Neural cell (in vitro differentiated cells): ENCODE data around the gene ZFP3. TPM values are rescaled to one million over a fixed set of nuclear protein-coding genes. Genes with fewer than 3 reads are reported as not detected.

Experiments
- H2AFZ ChIP-seq: fragments of 200-600, 300-800 bp; sonication (generic), shearing (Covaris generic); 2 replicates; pipeline ENCODE4 v1.6.0; 2014; ENCODE audit warnings: low read depth, mild to moderate bottlenecking, antibody characterized with exemption, low read length, moderate library complexity
- H3F3A ChIP-seq: fragments of 200-600 bp; shearing (Covaris generic); 2 replicates; pipeline ENCODE4 v1.6.1; 2016; ENCODE audit warnings: mild to moderate bottlenecking, moderate library complexity, mixed read lengths, antibody characterized with exemption, low read length; ENCODE audit not compliant: insufficient read depth, poor library complexity, severe bottlenecking
- H3K27ac ChIP-seq: fragments of 200-600, 300-800 bp; sonication (generic), shearing (Covaris generic); 2 replicates; pipeline ENCODE4 v1.5.1; 2014; ENCODE audit warnings: mild to moderate bottlenecking, low read length, moderate library complexity
- H3K27me3 ChIP-seq: fragments of 300-800, 200-600 bp; sonication (generic), shearing (Covaris generic); 2 replicates; pipeline ENCODE4 v1.6.0; 2014; ENCODE audit warnings: mild to moderate bottlenecking, low read depth, low read length, moderate library complexity; ENCODE audit not compliant: insufficient read depth
- H3K36me3 ChIP-seq: fragments of 300-800, 200-600 bp; sonication (generic), shearing (Covaris generic); 2 replicates; pipeline ENCODE4 v1.5.1; 2014; ENCODE audit warnings: mild to moderate bottlenecking, antibody characterized with exemption, low read length, moderate library complexity; ENCODE audit not compliant: insufficient read depth
- H3K4me2 ChIP-seq: fragments of 300-800, 200-600 bp; sonication (generic), shearing (Covaris generic); 2 replicates; pipeline ENCODE4 v1.6.0; 2014; ENCODE audit warnings: mild to moderate bottlenecking, low read length
- H3K4me3 ChIP-seq: fragments of 300-800, 200-600 bp; sonication (generic), shearing (Covaris generic); 2 replicates; pipeline ENCODE4 v1.5.1; 2014; ENCODE audit warnings: mild to moderate bottlenecking, low read length, moderate library complexity
- H3K79me2 ChIP-seq: fragments of 200-600 bp; shearing (Covaris generic); replicated peaks from 2 replicates; pipeline ENCODE4 v1.6.0; 2014; ENCODE audit warnings: mild to moderate bottlenecking, low read length, moderate library complexity; ENCODE audit not compliant: insufficient read depth
- H3K9ac ChIP-seq: fragments of 300-800, 200-600 bp; sonication (generic), shearing (Covaris generic); 2 replicates; pipeline ENCODE4 v1.6.1; 2016; ENCODE audit warnings: mild to moderate bottlenecking, low read length, mixed read lengths
- H3K9me2 ChIP-seq: fragments of 200-600 bp; shearing (Covaris generic); 2 replicates; pipeline ENCODE4 v1.6.1; 2016; ENCODE audit warnings: mild to moderate bottlenecking, low read length, mixed read lengths; ENCODE audit not compliant: insufficient read depth
- H3K9me3 ChIP-seq: fragments of 200-600, 300-800 bp; sonication (generic), shearing (Covaris generic); 2 replicates; pipeline ENCODE4 v1.6.1; 2016; ENCODE audit warnings: mild to moderate bottlenecking, mixed run types, low read length, moderate library complexity, mixed read lengths
- H4K20me1 ChIP-seq: fragments of 200-600 bp; shearing (Covaris generic); 2 replicates; pipeline ENCODE4 v1.6.1; 2016; ENCODE audit warnings: mild to moderate bottlenecking, mixed run types; ENCODE audit not compliant: insufficient read depth
- CTCF ChIP-seq: fragments of 450-650 bp; IDR thresholded peaks from 2 replicates; pipeline ENCODE4 v1.5.1; 2014; ENCODE audit warnings: antibody characterized with exemption, mild to moderate bottlenecking, moderate library complexity; ENCODE audit not compliant: poor library complexity, severe bottlenecking
- EP300 ChIP-seq: fragments of 450-650 bp; conservative IDR thresholded peaks from 2 replicates; pipeline ENCODE4 v1.6.1; 2014; ENCODE audit warnings: antibody characterized with exemption, mild to moderate bottlenecking, moderate library complexity; ENCODE audit not compliant: poor library complexity, severe bottlenecking
- EZH2 ChIP-seq: fragments of 200-600, 300-800 bp; shearing (Covaris generic), sonication (generic); IDR thresholded peaks from 2 replicates; pipeline ENCODE4 v1.6.1; 2014; ENCODE audit warnings: antibody characterized with exemption, low read length, borderline replicate concordance, mild to moderate bottlenecking; ENCODE audit not compliant: insufficient read depth, poor library complexity, severe bottlenecking
- MXI1 ChIP-seq: fragments of 450-650 bp; conservative IDR thresholded peaks from 2 replicates; pipeline ENCODE4 v1.6.1; 2014; ENCODE audit warnings: antibody characterized with exemption, mild to moderate bottlenecking; ENCODE audit not compliant: poor library complexity, severe bottlenecking
- POLR2AphosphoS5 ChIP-seq: IDR thresholded peaks from 2 replicates; pipeline ENCODE4 v1.6.1; 2012
- RAD21 ChIP-seq: fragments of 450-650 bp; conservative IDR thresholded peaks from 2 replicates; pipeline ENCODE4 v1.6.1; 2014; ENCODE audit warnings: antibody characterized with exemption, mild to moderate bottlenecking, moderate library complexity
- REST ChIP-seq: IDR thresholded peaks from 2 replicates; pipeline ENCODE4 v1.6.1; 2012; ENCODE audit warnings: borderline replicate concordance
- SMC3 ChIP-seq: fragments of 450-650 bp; conservative IDR thresholded peaks from 2 replicates; pipeline ENCODE4 v1.6.1; 2014; ENCODE audit warnings: antibody characterized with exemption, mild to moderate bottlenecking, moderate library complexity; ENCODE audit not compliant: poor library complexity
- TAF1 ChIP-seq: IDR thresholded peaks from 2 replicates; pipeline ENCODE4 v1.6.1; 2012; ENCODE audit warnings: low read depth
- polyA plus RNA-seq: library from polyadenylated mRNA; depleted of rRNA; stranded (reverse); fragments of >200 nt; gene quantifications from 2 replicates; pipeline ENCODE4 v1.2.3, GENCODE V29; 2014

Gene ZFP3
- polyA plus RNA-seq, 1 donor from 2014 or later = 0.05 TPM

- no peak overlapping the region for H3K27ac ChIP-seq
- no peaks in the 10 kb centered on the region for H4K20me1 ChIP-seq
- H3K4me2 ChIP-seq = no peak overlapping the region
- no peaks in the 10 kb centered on the region for H3K36me3 ChIP-seq
- no peaks in the 10 kb centered on the region for H3K9me3 ChIP-seq
- H2AFZ ChIP-seq = no peak overlapping the region
- TF ChIP-seq EZH2 (no peak), POLR2AphosphoS5 (no peak), RAD21 (no peak), SMC3 (no peak), EP300 (no peak), CTCF (no peak), TAF1 (no peak), REST (no peak), MXI1 (no peak)
- H3K9me2 ChIP-seq = no peaks in the 10 kb centered on the region
- H3K27me3 ChIP-seq = no peaks in the 10 kb centered on the region
- H3K79me2 ChIP-seq = no peaks in the 10 kb centered on the region
- H3K4me3 ChIP-seq = no peak overlapping the region
- H3K9ac ChIP-seq = no peak overlapping the region
- H3F3A ChIP-seq = no peaks in the 10 kb centered on the region
These were observed 28.0 kb upstream of the ZFP3 start for GRCh38 chr17:5050278-5050677.

GRCh38 chr17:5055543-5055942 lies 22.7 kb upstream of the ZFP3 start:
- no peak overlapping the region for H3K27ac ChIP-seq
- TF ChIP-seq POLR2AphosphoS5 (no peak), MXI1 (no peak), RAD21 (no peak), REST (no peak), EP300 (no peak), TAF1 (no peak)
- H3K36me3 ChIP-seq = no peaks in the 10 kb centered on the region
- H2AFZ ChIP-seq = no peak overlapping the region
- no peaks in the 10 kb centered on the region for H4K20me1 ChIP-seq
- no peaks in the 10 kb centered on the region for H3F3A ChIP-seq
- H3K9me2 ChIP-seq = no peaks in the 10 kb centered on the region
- H3K9me3 ChIP-seq = no peaks in the 10 kb centered on the region
- no peak overlapping the region for H3K4me3 ChIP-seq
- no peaks in the 10 kb centered on the region for H3K27me3 ChIP-seq
- no peaks in the 10 kb centered on the region for H3K79me2 ChIP-seq
- H3K9ac ChIP-seq = no peak overlapping the region
- no peak overlapping the region for H3K4me2 ChIP-seq
